Activated CD8-positive, alpha-beta memory T cell treated with anti-CD3 and anti-CD28 coated beads, Interleukin-2, amount 50 U/mL, for 4 hours (primary cell): ENCODE measurements around the gene TCF7L1.
"Not testable (repeated sequence)": the region's sequence is repeated elsewhere in the genome, so short reads cannot be mapped to it uniquely, and the experiment has no call there.

Experiments used
- DNase-seq: peaks from one replicate; pipeline ENCODE4 v3.0.0-alpha.2; 2020

The TCF7L1 gene

GRCh38 chr2:85132834-85133637 is at the start of gene TCF7L1:
Gene TCF7L1 (plus strand): TSS chr2:85133392. CDS start chr2:85133685, 293 bp downstream.
- no peak for DNase-seq

- no peak for DNase-seq
Measured at GRCh38 chr2:85085563-85085962, 47.6 kb upstream of the TCF7L1 start.

- DNase-seq = no peak
Measured at GRCh38 chr2:85087541-85087940, 45.7 kb upstream of the TCF7L1 start.

GRCh38 chr2:85088921-85089320 is 44.3 kb upstream of the TCF7L1 start:
- no peak for DNase-seq

GRCh38 chr2:85089585-85089984 is 43.6 kb upstream of the TCF7L1 start:
- DNase-seq = no peak

- no peak for DNase-seq
Measured at GRCh38 chr2:85091838-85092237, 41.4 kb upstream of the TCF7L1 start.

- no peak for DNase-seq
Measured at GRCh38 chr2:85095094-85095493, 38.1 kb upstream of the TCF7L1 start.

GRCh38 chr2:85096616-85097015 is 36.6 kb upstream of the TCF7L1 start:
- no peak for DNase-seq

GRCh38 chr2:85104228-85104627 is 29.0 kb upstream of the TCF7L1 start:
- DNase-seq = no peak

GRCh38 chr2:85106489-85107180 is 26.6 kb upstream of the TCF7L1 start:
- DNase-seq = no peak

- no peak for DNase-seq
Measured at GRCh38 chr2:85110991-85111560, 22.1 kb upstream of the TCF7L1 start.

GRCh38 chr2:85111819-85112281 is 21.3 kb upstream of the TCF7L1 start:
- no peak for DNase-seq

GRCh38 chr2:85112906-85113625 is 20.1 kb upstream of the TCF7L1 start:
- no peak for DNase-seq

GRCh38 chr2:85114586-85115330 is 18.4 kb upstream of the TCF7L1 start:
- no peak for DNase-seq

GRCh38 chr2:85116207-85116606 is 17.0 kb upstream of the TCF7L1 start:
- DNase-seq = no peak

- DNase-seq = no peak
Measured at GRCh38 chr2:85119900-85120299, 13.3 kb upstream of the TCF7L1 start.

GRCh38 chr2:85120363-85120762 is 12.8 kb upstream of the TCF7L1 start:
- no peak for DNase-seq

GRCh38 chr2:85126462-85126861 is 6.7 kb upstream of the TCF7L1 start:
- DNase-seq = not testable (repeated sequence)

GRCh38 chr2:85129861-85130260 is 3.3 kb upstream of the TCF7L1 start:
- DNase-seq = no peak

GRCh38 chr2:85130407-85130806 is 2.8 kb upstream of the TCF7L1 start:
- no peak for DNase-seq

- no peak for DNase-seq
Measured at GRCh38 chr2:85131116-85131515, 2.1 kb upstream of the TCF7L1 start.

GRCh38 chr2:85132397-85132796 is 795 bp upstream of the TCF7L1 start:
- no peak for DNase-seq
